ENCODE measurements around the gene ADCY4. TPM values are rescaled to one million over a fixed set of nuclear protein-coding genes. Genes with fewer than 3 reads are reported as not detected.

The ADCY4 gene
- total and polyA plus RNA-seq, 10 of the 15 experiments (the other 5 are each of a cell fraction or from before 2014, with no cell fraction given): 0.05 to 0.87 (median 0.21) TPM; not detected in 1

GRCh38 chr14:24310646-24311604, 23.9 kb downstream of the ADCY4 start, which contains the start of gene LTB4R:
LTB4R (plus strand) TSS chr14:24311502; CDS start chr14:24315652, 4,150 bp downstream.
- no peaks in the 10 kb centered on the region for H3K9me3 ChIP-seq (replicated peaks; ENCODE audit: control insufficient read depth, insufficient read depth, low read length)
- POLR2A ChIA-PET: interaction anchor here (0.6 to 1.2 kb wide), 4 partner anchors 15 to 121 kb away, joined by 3 read pairs; partner anchors contain the start of gene RIPK3
- H3K4me2 ChIP-seq (ENCODE audit: control insufficient read depth, insufficient read depth): peak within 1 kb of the TSS; percentile 76
- no peaks in the 10 kb centered on the region for H3K79me2 ChIP-seq (ENCODE audit: control insufficient read depth, insufficient read depth, low read length)
- peaks cover 37% of the 10 kb centered on the region for H3K4me1 ChIP-seq (ENCODE audit: control insufficient read depth, insufficient read depth, low read length)
- no peaks in the 10 kb centered on the region for H3K27me3 ChIP-seq (replicated peaks in 1 of 2; ENCODE audit: control insufficient read depth in 2 of 2, insufficient read depth in 2 of 2, low read length in 1 of 2)
- DNase-seq (ENCODE audit: low read depth, low spot score) (no peak), FAIRE-seq (peak; percentile 49), ATAC-seq (peak; percentile 75)
- intact Hi-C loops (cut with micrococcal nuclease; ENCODE audit: unreplicated experiment) (no loop called here), in situ Hi-C loops (cut with MboI) (no loop called here)
- CTCF ChIA-PET: interaction anchor here (0.7 to 7.9 kb wide), 18 partner anchors 8 to 255 kb away, joined by 3 to 149 read pairs (median 4); partner anchors contain the start of genes ADCY4, DCAF11, DHRS1 and KHNYN
- peak within 1 kb of the TSS; percentile 45; the same call in 1 of the 2 replicates for H3K27ac ChIP-seq (ENCODE audit: control insufficient read depth, insufficient read depth)
- SMC1A ChIA-PET (ENCODE audit: uncharacterized antibody, unreplicated experiment): interaction anchor here (0.6 to 1.6 kb wide), 8 partner anchors 8 to 120 kb away, joined by 3 to 7 read pairs (median 3); partner anchors contain the start of gene TINF2
- no peak within 1 kb of the TSS; the same call in 1 of the 2 replicates for H3K9ac ChIP-seq (ENCODE audit: control insufficient read depth, insufficient read depth, low read length)
- 2% methylated on average over 96 of the region's 99 CpGs for WGBS (ENCODE audit: insufficient coverage, insufficient replicate concordance, low lambda C conversion rate, missing lambda C conversion rate)
- no peaks in the 10 kb centered on the region for H4K20me1 ChIP-seq (ENCODE audit: control insufficient read depth, insufficient read depth)
- no TSS peak for BruUV-seq (replicated peaks)
- RAD21 ChIA-PET (ENCODE audit: unreplicated experiment): interaction anchor here (0.6 to 1.9 kb wide), 8 partner anchors 14 to 121 kb away, joined by 3 to 9 read pairs (median 3); partner anchors contain the start of genes RABGGTA and TINF2
- peaks cover 5 to 9% of the 10 kb centered on the region in 2 experiments; a peak in 3 of 4 replicates for H3K36me3 ChIP-seq (ENCODE audit: control insufficient read depth in 2 of 2, insufficient read depth in 2 of 2, low read length in 1 of 2)
- H2AFZ ChIP-seq (ENCODE audit: control insufficient read depth, low read depth, low read length): peak within 1 kb of the TSS; percentile 48
- H3K4me3 ChIP-seq: peak within 1 kb of the TSS; percentile 47
- TF ChIP-seq SP1 (IDR thresholded peaks at IDR 0.05; ENCODE audit: low read depth, low read length) (no peak), IKZF1 (conservative IDR thresholded peaks at IDR 0.05) (peak; percentile 72; the same call in 1 of the 2 replicates), MAX (IDR thresholded peaks at IDR 0.05; ENCODE audit: low read depth, low read length) (0 out of 2 replicates have a peak, but pooled peaks have one; percentile 41), EGR1 (IDR thresholded peaks at IDR 0.05; ENCODE audit: borderline replicate concordance in 1 of 2, low read depth in 2 of 2, low read length in 2 of 2) (0 out of 3 replicates have a peak, but pooled peaks of 1 of the 2 experiments have one; percentile 25), ZNF687 (IDR thresholded peaks at IDR 0.05) (peak; percentile 84), RAD21 (IDR thresholded peaks at IDR 0.05; ENCODE audit: insufficient read depth, low read depth, low read length) (no peak), POLR2A (IDR thresholded peaks at IDR 0.05; ENCODE audit: low read depth, low read length) (peak; percentile 54; the same call in 1 of the 2 replicates), CTCF (IDR thresholded peaks at IDR 0.05 in 2 of 3, conservative IDR thresholded peaks at IDR 0.05 in 1 of 3; ENCODE audit: control insufficient read depth in 2 of 3, extremely low read depth in 1 of 3, insufficient read depth in 1 of 3, low read depth in 3 of 3, low read length in 3 of 3) (peak; percentile 10 to 40 (median 29); a peak in 3 of 6 replicates)
- TF ChIP-seq, protein P1, sequence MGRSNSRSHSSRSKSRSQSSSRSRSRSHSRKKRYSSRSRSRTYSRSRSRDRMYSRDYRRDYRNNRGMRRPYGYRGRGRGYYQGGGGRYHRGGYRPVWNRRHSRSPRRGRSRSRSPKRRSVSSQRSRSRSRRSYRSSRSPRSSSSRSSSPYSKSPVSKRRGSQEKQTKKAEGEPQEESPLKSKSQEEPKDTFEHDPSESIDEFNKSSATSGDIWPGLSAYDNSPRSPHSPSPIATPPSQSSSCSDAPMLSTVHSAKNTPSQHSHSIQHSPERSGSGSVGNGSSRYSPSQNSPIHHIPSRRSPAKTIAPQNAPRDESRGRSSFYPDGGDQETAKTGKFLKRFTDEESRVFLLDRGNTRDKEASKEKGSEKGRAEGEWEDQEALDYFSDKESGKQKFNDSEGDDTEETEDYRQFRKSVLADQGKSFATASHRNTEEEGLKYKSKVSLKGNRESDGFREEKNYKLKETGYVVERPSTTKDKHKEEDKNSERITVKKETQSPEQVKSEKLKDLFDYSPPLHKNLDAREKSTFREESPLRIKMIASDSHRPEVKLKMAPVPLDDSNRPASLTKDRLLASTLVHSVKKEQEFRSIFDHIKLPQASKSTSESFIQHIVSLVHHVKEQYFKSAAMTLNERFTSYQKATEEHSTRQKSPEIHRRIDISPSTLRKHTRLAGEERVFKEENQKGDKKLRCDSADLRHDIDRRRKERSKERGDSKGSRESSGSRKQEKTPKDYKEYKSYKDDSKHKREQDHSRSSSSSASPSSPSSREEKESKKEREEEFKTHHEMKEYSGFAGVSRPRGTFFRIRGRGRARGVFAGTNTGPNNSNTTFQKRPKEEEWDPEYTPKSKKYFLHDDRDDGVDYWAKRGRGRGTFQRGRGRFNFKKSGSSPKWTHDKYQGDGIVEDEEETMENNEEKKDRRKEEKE (IDR thresholded peaks at IDR 0.05): no peak
